Measurements from ENCODE around the gene ZFP64. TPM values are rescaled to one million over a fixed set of nuclear protein-coding genes. Genes with fewer than 3 reads are reported as not detected.

ZFP64 gene
- total RNA-seq, 1 donor from 2014 or later, result 20.3 TPM

DNA sequence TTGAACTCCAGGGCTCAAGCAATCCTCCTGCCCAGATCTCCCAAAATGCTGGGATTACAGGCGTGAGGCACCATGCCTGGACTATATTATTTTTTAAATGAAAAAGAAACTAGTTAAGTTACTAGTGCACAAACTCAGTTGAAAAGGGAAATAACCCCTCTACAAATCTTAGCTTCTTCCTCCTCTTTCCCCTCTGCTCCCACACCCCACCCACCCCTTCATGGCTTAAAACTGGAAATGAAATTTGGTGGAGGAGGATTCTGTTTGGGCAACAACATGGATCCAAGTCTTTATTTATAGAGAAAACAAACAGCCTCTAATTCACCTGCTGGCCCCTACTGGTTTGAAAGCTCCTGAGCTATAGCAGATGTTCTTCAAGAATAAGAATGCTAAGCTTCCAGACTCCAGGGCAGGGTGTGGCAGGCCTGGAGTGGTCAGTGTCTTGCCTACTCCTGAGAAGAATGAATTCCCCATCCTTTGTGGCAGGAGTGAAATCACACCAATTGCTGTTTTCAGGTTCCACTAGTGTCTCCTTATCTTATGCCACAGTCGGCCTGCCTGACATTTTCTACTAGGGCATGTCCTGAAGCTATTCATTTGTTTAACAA is 73.5 kb downstream of the ZFP64 start:
- peaks cover 4% of the 10 kb centered on the region for H3K9me3 Mint-ChIP-seq (ENCODE audit: unreplicated experiment)
- TF ChIP-seq EZH2 (IDR thresholded peaks at IDR 0.05; ENCODE audit: insufficient read depth, low read length) (no peak), CTCF (IDR thresholded peaks at IDR 0.05; ENCODE audit: insufficient read depth, low read depth, low read length) (no peak)
- H3K36me3 ChIP-seq (ENCODE audit: insufficient read depth, low read length), result no peaks in the 10 kb centered on the region
- H3K79me2 ChIP-seq (ENCODE audit: insufficient read depth, low read length), result no peaks in the 10 kb centered on the region
- no peaks in the 10 kb centered on the region for H4K20me1 ChIP-seq (ENCODE audit: insufficient read depth, low read length)
- FAIRE-seq (no peak), DNase-seq (ENCODE audit: low read depth) (no peak)
- H3K36me3 Mint-ChIP-seq (ENCODE audit: low read depth, unreplicated experiment), result peaks cover 10% of the 10 kb centered on the region
- no peak overlapping the region for H3K27ac ChIP-seq (ENCODE audit: low read depth, low read length)
- no peaks in the 10 kb centered on the region for H3K27me3 Mint-ChIP-seq (ENCODE audit: low read depth, unreplicated experiment)
- no peak overlapping the region for H3K4me2 ChIP-seq (ENCODE audit: low read length)
- no peaks in the 10 kb centered on the region for H3K4me1 ChIP-seq (ENCODE audit: insufficient read depth, low read length)
- H3K4me1 Mint-ChIP-seq (ENCODE audit: low read depth, unreplicated experiment), result no peaks in the 10 kb centered on the region
- no peak overlapping the region for H3K9ac ChIP-seq (ENCODE audit: low read length)
- no peak overlapping the region for H3K4me3 Mint-ChIP-seq (ENCODE audit: unreplicated experiment)
- no peaks in the 10 kb centered on the region for H3K27me3 ChIP-seq (ENCODE audit: insufficient read depth, low read length)
- H3K4me3 ChIP-seq (ENCODE audit: insufficient read depth, low read depth, low read length), result no peak overlapping the region
- H3K9me3 ChIP-seq (ENCODE audit: insufficient read depth, low read depth, low read length), result no peaks in the 10 kb centered on the region
- H2AFZ ChIP-seq (ENCODE audit: low read depth, low read length), result no peak overlapping the region
- H3K27ac Mint-ChIP-seq (ENCODE audit: unreplicated experiment), result no peak overlapping the region

DNA sequence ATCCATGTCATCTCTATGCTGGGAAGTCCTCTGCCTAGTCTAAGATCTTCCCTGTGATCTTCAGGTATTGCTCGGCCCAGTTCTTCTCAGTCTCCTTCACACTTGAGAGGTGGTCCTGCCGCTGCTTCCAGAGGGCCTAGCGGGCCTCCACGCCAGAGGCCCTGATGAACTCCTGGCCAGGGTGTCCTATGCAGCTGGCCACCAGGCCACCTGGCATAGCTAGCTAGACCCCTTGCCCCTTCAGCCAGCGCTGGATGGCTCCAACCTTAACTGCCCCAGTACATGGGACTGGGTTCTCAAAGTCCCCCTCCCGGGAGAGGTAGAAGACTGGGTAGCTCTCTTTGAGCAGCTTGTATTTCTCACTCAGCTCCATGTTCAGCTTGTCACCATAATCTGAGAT is 81.1 kb downstream of the ZFP64 start:
- H3K9me3 Mint-ChIP-seq (ENCODE audit: unreplicated experiment), result no peaks in the 10 kb centered on the region
- H3K27me3 Mint-ChIP-seq (ENCODE audit: low read depth, unreplicated experiment), result peaks cover 11% of the 10 kb centered on the region
- no peaks in the 10 kb centered on the region for H3K4me1 Mint-ChIP-seq (ENCODE audit: low read depth, unreplicated experiment)
- H4K20me1 ChIP-seq (ENCODE audit: insufficient read depth, low read length), result no peaks in the 10 kb centered on the region
- H2AFZ ChIP-seq (ENCODE audit: low read depth, low read length), result no peak overlapping the region
- no peak overlapping the region for H3K27ac ChIP-seq (ENCODE audit: low read depth, low read length)
- H3K4me2 ChIP-seq (ENCODE audit: low read length), result no peak overlapping the region
- no peak overlapping the region for H3K9ac ChIP-seq (ENCODE audit: low read length)
- DNase-seq (ENCODE audit: low read depth), result no peak
- H3K79me2 ChIP-seq (ENCODE audit: insufficient read depth, low read length), result no peaks in the 10 kb centered on the region
- TF ChIP-seq EZH2 (IDR thresholded peaks at IDR 0.05; ENCODE audit: insufficient read depth, low read length), result no peak
- TF ChIP-seq CTCF (IDR thresholded peaks at IDR 0.05; ENCODE audit: insufficient read depth, low read depth, low read length), result no peak
- H3K27me3 ChIP-seq (ENCODE audit: insufficient read depth, low read length), result no peaks in the 10 kb centered on the region
- no peak overlapping the region for H3K4me3 ChIP-seq (ENCODE audit: insufficient read depth, low read depth, low read length)
- peaks cover 3% of the 10 kb centered on the region for H3K4me1 ChIP-seq (ENCODE audit: insufficient read depth, low read length)
- H3K36me3 Mint-ChIP-seq (ENCODE audit: low read depth, unreplicated experiment), result peaks cover 5% of the 10 kb centered on the region
- no peak overlapping the region for H3K4me3 Mint-ChIP-seq (ENCODE audit: unreplicated experiment)
- H3K36me3 ChIP-seq (ENCODE audit: insufficient read depth, low read length), result no peaks in the 10 kb centered on the region
- no peak for FAIRE-seq
- no peaks in the 10 kb centered on the region for H3K9me3 ChIP-seq (ENCODE audit: insufficient read depth, low read depth, low read length)
- H3K27ac Mint-ChIP-seq (ENCODE audit: unreplicated experiment), result no peak overlapping the region
